Measurements from ENCODE around the gene GNGT1. TPM values are rescaled to one million over a fixed set of nuclear protein-coding genes. Genes with fewer than 3 reads are reported as not detected.
A peak's percentile ranks its signal among the peaks of the same experiment; 100 is the strongest.

Gene GNGT1
- total and polyA plus RNA-seq, 2 of the 8 experiments (the other 6 are each of a cell fraction or from before 2014, with no cell fraction given) = 0.26 TPM; not detected in 1

DNA sequence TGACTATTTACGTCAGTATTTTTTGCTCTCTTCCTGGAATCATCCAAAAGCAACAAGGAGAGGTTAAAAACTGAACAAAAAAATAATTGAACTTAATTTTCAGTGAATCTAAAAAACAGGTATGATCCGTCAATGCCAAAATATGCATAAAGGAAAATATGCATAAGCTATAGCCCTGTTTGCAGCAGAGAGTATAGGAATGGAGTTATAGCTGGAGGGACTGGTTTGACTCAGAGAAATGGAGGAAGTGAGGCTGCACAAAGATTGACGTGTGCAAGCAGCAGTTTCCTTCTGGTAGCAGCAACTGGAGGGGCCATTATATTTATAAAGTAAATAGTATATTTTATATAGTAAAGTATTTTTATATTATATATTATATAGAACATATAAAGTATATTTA, 52.3 kb downstream of the GNGT1 start:
- ChIA-PET CTCF (ENCODE audit: partially characterized antibody) (interaction anchor here (1.6 kb wide), 1 partner anchor 156 kb away, joined by 4 read pairs; no protein-coding TSS in a partner anchor), POLR2A (ENCODE audit: partially characterized antibody) (no interaction called here)
- H3K9ac ChIP-seq (replicated peaks in 1 of 4; ENCODE audit: extremely low read depth in 1 of 4, low read depth in 3 of 4, low read length in 3 of 4) = no peak overlapping the region
- H3K14ac ChIP-seq (ENCODE audit: insufficient read length) = no peak overlapping the region
- H3K27ac ChIP-seq (ENCODE audit: low read depth, low read length) = no peak overlapping the region
- H4K8ac ChIP-seq (ENCODE audit: extremely low read depth, insufficient read depth, low read length) = no peak overlapping the region
- no peak overlapping the region for H2AK5ac ChIP-seq (ENCODE audit: low read depth, low read length)
- H2AFZ ChIP-seq (ENCODE audit: low read length) = no peak overlapping the region
- H2BK20ac ChIP-seq (ENCODE audit: low read length) = no peak overlapping the region
- no peak overlapping the region for H3K23ac ChIP-seq (ENCODE audit: insufficient read length)
- FAIRE-seq (no peak), DNase-seq (ENCODE audit: low read depth in 1 of 2, low spot score in 2 of 2) (no peak)
- no peaks in the 10 kb centered on the region for H3K36me3 ChIP-seq (ENCODE audit: control insufficient read depth in 2 of 4, insufficient read depth in 4 of 4, low read length in 3 of 4)
- no peak overlapping the region for H3K18ac ChIP-seq (ENCODE audit: extremely low read depth, low read length)
- H3K4me1 ChIP-seq (replicated peaks in 1 of 4; ENCODE audit: control insufficient read depth in 3 of 4, insufficient read depth in 4 of 4, low read length in 3 of 4) = no peaks in the 10 kb centered on the region
- no peaks in the 10 kb centered on the region for H4K20me1 ChIP-seq (replicated peaks in 1 of 2; ENCODE audit: control insufficient read depth in 1 of 2, insufficient read depth in 2 of 2, low read length in 2 of 2)
- H2BK5ac ChIP-seq (ENCODE audit: low read depth, low read length) = no peak overlapping the region
- no peak overlapping the region for H2BK12ac ChIP-seq (ENCODE audit: low read depth, low read length)
- no peak overlapping the region for H4K91ac ChIP-seq (replicated peaks; ENCODE audit: insufficient read length, low read length)
- H3K4me2 ChIP-seq (ENCODE audit: insufficient read depth in 1 of 2, low read depth in 2 of 2, low read length in 2 of 2) = no peak overlapping the region
- no peak overlapping the region for H3K4ac ChIP-seq (replicated peaks; ENCODE audit: insufficient read length, low read depth, low read length)
- H3K4me3 ChIP-seq (ENCODE audit: extremely low read depth in 1 of 4, insufficient read depth in 2 of 4, low read depth in 3 of 4, low read length in 4 of 4) = no peak overlapping the region
- H3K23me2 ChIP-seq (ENCODE audit: low read depth, low read length) = no peaks in the 10 kb centered on the region
- H3K79me1 ChIP-seq (ENCODE audit: low read depth, low read length) = no peaks in the 10 kb centered on the region
- no peaks in the 10 kb centered on the region for H3K9me3 ChIP-seq (ENCODE audit: insufficient read depth in 2 of 2, low read depth in 1 of 2, low read length in 1 of 2)
- H2BK15ac ChIP-seq (ENCODE audit: low read length) = no peak overlapping the region
- peak overlapping the region; percentile 82 for H3K56ac ChIP-seq (replicated peaks; ENCODE audit: insufficient read length, low read depth, low read length)
- no peak overlapping the region for H4K5ac ChIP-seq (ENCODE audit: insufficient read length, low read depth, low read length)
- no peaks in the 10 kb centered on the region for H3K27me3 ChIP-seq (replicated peaks in 1 of 4; ENCODE audit: control insufficient read depth in 3 of 4, extremely low read depth in 1 of 4, insufficient read depth in 3 of 4, low read length in 3 of 4)
- no peaks in the 10 kb centered on the region for H3K79me2 ChIP-seq (ENCODE audit: control insufficient read depth in 1 of 2, insufficient read depth in 2 of 2, low read length in 2 of 2)
- WGBS, 2 experiments (ENCODE audit: extremely low coverage in 1 of 2, insufficient coverage in 1 of 2, insufficient read length in 1 of 2, insufficient replicate concordance in 2 of 2, low coverage in 1 of 2, low lambda C conversion rate in 2 of 2, missing lambda C conversion rate in 1 of 2) = 80% methylated on average over 3 of the region's 3 CpGs; no CpG with 5 or more reads in 1 of the 2 experiments
- no peak overlapping the region for H2BK120ac ChIP-seq (replicated peaks; ENCODE audit: low read depth, low read length)
- TF ChIP-seq, protein P1, sequence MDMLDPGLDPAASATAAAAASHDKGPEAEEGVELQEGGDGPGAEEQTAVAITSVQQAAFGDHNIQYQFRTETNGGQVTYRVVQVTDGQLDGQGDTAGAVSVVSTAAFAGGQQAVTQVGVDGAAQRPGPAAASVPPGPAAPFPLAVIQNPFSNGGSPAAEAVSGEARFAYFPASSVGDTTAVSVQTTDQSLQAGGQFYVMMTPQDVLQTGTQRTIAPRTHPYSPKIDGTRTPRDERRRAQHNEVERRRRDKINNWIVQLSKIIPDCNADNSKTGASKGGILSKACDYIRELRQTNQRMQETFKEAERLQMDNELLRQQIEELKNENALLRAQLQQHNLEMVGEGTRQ (IDR thresholded peaks at IDR 0.05; ENCODE audit: low read length) = no peak
- no peak for TF ChIP-seq SRF (IDR thresholded peaks at IDR 0.05; ENCODE audit: low read depth, low read length)
- no peak for TF ChIP-seq CTBP2 (IDR thresholded peaks at IDR 0.05; ENCODE audit: borderline replicate concordance, insufficient read depth, insufficient read length, low read length)
- no peak for TF ChIP-seq POLR2A (IDR thresholded peaks at IDR 0.05; ENCODE audit: control extremely low read depth in 1 of 2, low read depth in 2 of 2, low read length in 2 of 2)
- TF ChIP-seq ATF2 (IDR thresholded peaks at IDR 0.05; ENCODE audit: low read length) = no peak
- no peak for TF ChIP-seq SP2 (IDR thresholded peaks at IDR 0.05; ENCODE audit: low read length)
